H9 (cell line): ENCODE results near the gene CDH23. TPM values are rescaled to one million over a fixed set of nuclear protein-coding genes. Genes with fewer than 3 reads are reported as not detected.

Source experiments
- DNase-seq: peaks from one replicate; pipeline ENCODE4 v3.0.0-alpha.2; 2017
- H2AFZ ChIP-seq: one replicate; pipeline ENCODE4 v1.6.1; 2013; ENCODE audit warnings: mild to moderate bottlenecking, low read length, control low read depth, moderate library complexity
- H2AK5ac ChIP-seq: 2 replicates; pipeline ENCODE4 v1.6.1; 2013; ENCODE audit warnings: low read length, control low read depth, mixed read lengths; ENCODE audit not compliant: insufficient read length
- H2BK120ac ChIP-seq: one replicate; pipeline ENCODE4 v1.6.1; 2013; ENCODE audit warnings: low read depth, mild to moderate bottlenecking, low read length, control low read depth, inconsistent platforms; ENCODE audit not compliant: poor library complexity, severe bottlenecking
- H2BK12ac ChIP-seq: 2 replicates; pipeline ENCODE4 v1.6.1; 2013; ENCODE audit warnings: low read length, control low read depth, mixed read lengths, low read depth; ENCODE audit not compliant: insufficient read length
- H2BK15ac ChIP-seq: 2 replicates; pipeline ENCODE4 v1.6.1; 2013; ENCODE audit warnings: low read depth, low read length, control low read depth
- H2BK20ac ChIP-seq: one replicate; pipeline ENCODE4 v1.6.1; 2013; ENCODE audit warnings: low read depth, mild to moderate bottlenecking, low read length, control low read depth, inconsistent platforms; ENCODE audit not compliant: poor library complexity, severe bottlenecking
- H2BK5ac ChIP-seq: 2 replicates; pipeline ENCODE4 v1.6.1; 2013; ENCODE audit warnings: low read length, control low read depth, mixed read lengths; ENCODE audit not compliant: insufficient read length
- H3K14ac ChIP-seq: 2 replicates; pipeline ENCODE4 v1.6.1; 2013; ENCODE audit warnings: low read length, control low read depth; ENCODE audit not compliant: insufficient read depth
- H3K18ac ChIP-seq: 2 replicates; pipeline ENCODE4 v1.6.1; 2013; ENCODE audit warnings: low read depth, mild to moderate bottlenecking, mixed read lengths, low read length, control low read depth; ENCODE audit not compliant: insufficient read length
- H3K23ac ChIP-seq: 2 replicates; pipeline ENCODE4 v1.6.1; 2013; ENCODE audit warnings: low read length, control low read depth, mixed read lengths, low read depth; ENCODE audit not compliant: insufficient read length
- H3K23me2 ChIP-seq: 2 replicates; pipeline ENCODE4 v1.6.1; 2013; ENCODE audit warnings: low read depth, mild to moderate bottlenecking, mixed read lengths, low read length, control low read depth; ENCODE audit not compliant: insufficient read length, poor library complexity, severe bottlenecking
- H3K27ac ChIP-seq: 2 replicates; pipeline ENCODE4 v1.5.1; 2013; ENCODE audit warnings: low read length, control low read depth, mixed read lengths, low read depth; ENCODE audit not compliant: insufficient read length
- H3K27me3 ChIP-seq: 2 replicates; pipeline ENCODE4 v1.6.1; 2013; ENCODE audit warnings: low read length, control low read depth, inconsistent platforms; ENCODE audit not compliant: insufficient read depth
- H3K4ac ChIP-seq: 2 replicates; pipeline ENCODE4 v1.6.1; 2013; ENCODE audit warnings: low read depth, mild to moderate bottlenecking, control low read depth, inconsistent platforms, low read length, moderate library complexity
- H3K4me1 ChIP-seq: 2 replicates; pipeline ENCODE4 v1.6.1; 2013; ENCODE audit warnings: low read length, control low read depth, inconsistent platforms; ENCODE audit not compliant: insufficient read depth
- H3K4me2 ChIP-seq: 2 replicates; pipeline ENCODE4 v1.6.1; 2013; ENCODE audit warnings: low read length, control low read depth, mixed read lengths; ENCODE audit not compliant: insufficient read length, insufficient read depth
- H3K56ac ChIP-seq: 2 replicates; pipeline ENCODE4 v1.6.1; 2013; ENCODE audit warnings: low read depth, mild to moderate bottlenecking, mixed read lengths, low read length, control low read depth; ENCODE audit not compliant: insufficient read length
- H3K79me1 ChIP-seq: 2 replicates; pipeline ENCODE4 v1.6.1; 2013; ENCODE audit warnings: low read depth, mild to moderate bottlenecking, moderate library complexity, low read length, control low read depth, inconsistent platforms; ENCODE audit not compliant: insufficient read depth, poor library complexity, severe bottlenecking
- H3K79me2 ChIP-seq: 2 replicates; pipeline ENCODE4 v1.6.1; 2013; ENCODE audit warnings: low read length, control low read depth, inconsistent platforms; ENCODE audit not compliant: insufficient read depth
- H3K9ac ChIP-seq: 2 replicates; pipeline ENCODE4 v1.6.1; 2013; ENCODE audit warnings: low read length, control low read depth, mixed read lengths; ENCODE audit not compliant: insufficient read length; ENCODE audit errors: extremely low read depth
- H3K9me3 ChIP-seq: one replicate; pipeline ENCODE4 v1.6.1; 2013; ENCODE audit warnings: low read depth, low read length, inconsistent platforms; ENCODE audit not compliant: control insufficient read depth
- H3T11ph ChIP-seq: one replicate; pipeline ENCODE4 v1.6.1; 2013; ENCODE audit warnings: mild to moderate bottlenecking, low read length, control low read depth, inconsistent platforms
- H4K20me1 ChIP-seq: one replicate; pipeline ENCODE4 v1.6.1; 2013; ENCODE audit not compliant: control insufficient read depth, insufficient read length, insufficient read depth
- H4K5ac ChIP-seq: 2 replicates; pipeline ENCODE4 v1.6.1; 2013; ENCODE audit warnings: low read depth, mild to moderate bottlenecking, mixed read lengths, low read length, control low read depth; ENCODE audit not compliant: insufficient read length
- H4K8ac ChIP-seq: replicated peaks from 2 replicates; pipeline ENCODE4 v1.6.1; 2013; ENCODE audit warnings: low read length, control low read depth, mixed read lengths, low read depth; ENCODE audit not compliant: insufficient read length
- H4K91ac ChIP-seq: 2 replicates; pipeline ENCODE4 v1.6.1; 2013; ENCODE audit warnings: low read depth, mild to moderate bottlenecking, moderate library complexity, mixed read lengths, low read length, control low read depth; ENCODE audit not compliant: insufficient read length
- H3K27ac Mint-ChIP-seq, 3 experiments: 2 replicates in 2 of 3; 3 replicates in 1 of 3; pipeline ENCODE4 v1.8.0; 2020 to 2021; ENCODE audit warnings: mixed read lengths in 3 of 3, mild to moderate bottlenecking in 1 of 3, moderate library complexity in 1 of 3
- H3K27me3 Mint-ChIP-seq: 2 replicates; pipeline ENCODE4 v1.8.0; 2021; ENCODE audit warnings: low read depth, mild to moderate bottlenecking, moderate library complexity, mixed read lengths
- H3K36me3 Mint-ChIP-seq, 3 experiments: 2 replicates in 2 of 3; 3 replicates in 1 of 3; pipeline ENCODE4 v1.8.0; 2020 to 2021; ENCODE audit warnings: low read depth in 3 of 3, mixed read lengths in 3 of 3; ENCODE audit not compliant: insufficient read depth in 1 of 3
- H3K4me1 Mint-ChIP-seq, 2 experiments: 2 replicates each; pipeline ENCODE4 v1.8.0; 2020; ENCODE audit warnings: mixed read lengths in 2 of 2
- H3K4me3 Mint-ChIP-seq, 2 experiments: 2 replicates in 1 of 2; 3 replicates in 1 of 2; pipeline ENCODE4 v1.8.0; 2020 to 2021; ENCODE audit warnings: mild to moderate bottlenecking in 2 of 2, mixed read lengths in 2 of 2, moderate library complexity in 1 of 2
- H3K9me3 Mint-ChIP-seq, 2 experiments: 2 replicates in 1 of 2; 3 replicates in 1 of 2; pipeline ENCODE4 v1.8.0; 2020; ENCODE audit warnings: mild to moderate bottlenecking in 2 of 2, mixed read lengths in 2 of 2, moderate library complexity in 1 of 2
- CTCF ChIP-seq: fragments of 200-600 bp; sonication (generic); conservative IDR thresholded peaks from 3 replicates; pipeline ENCODE4 v1.8.0; 2021; ENCODE audit warnings: antibody characterized with exemption, mild to moderate bottlenecking
- WGBS: extraction: QIAGEN DNeasy Blood & Tissue Kit; methylation state at CpG from one replicate; pipeline ENCODE4 v1.1.7; 2013; ENCODE audit warnings: missing lambda C conversion rate, low lambda C conversion rate, mixed read lengths; ENCODE audit not compliant: insufficient read length; ENCODE audit errors: extremely low coverage; 5-methylcytosine and 5-hydroxymethylcytosine counted together
- total RNA-seq: library from RNA; stranded (reverse); gene quantifications from 2 replicates; pipeline ENCODE4 v1.2.1, GENCODE V29; 2021

Gene CDH23
- total RNA-seq, 1 experiment from 2014 or later, result 2.1 TPM

GRCh38 chr10:71569775-71570588 is 173.3 kb downstream of the CDH23 start:
- peak; percentile 88 for TF ChIP-seq CTCF
- H4K5ac ChIP-seq, result no peak overlapping the region
- H3K14ac ChIP-seq, result no peak overlapping the region
- no peaks in the 10 kb centered on the region for H3K79me1 ChIP-seq
- H2BK12ac ChIP-seq, result no peak overlapping the region
- Mint-ChIP-seq H3K36me3 (no peaks in the 10 kb centered on the region), H3K4me3 (no peak overlapping the region), H3K4me1 (peaks cover 3 to 20% of the 10 kb centered on the region in 2 experiments; a peak in 3 of 4 replicates), H3K27ac (no peak overlapping the region), H3K27me3 (no peaks in the 10 kb centered on the region), H3K9me3 (no peaks in the 10 kb centered on the region)
- no peak overlapping the region for H4K91ac ChIP-seq
- no peak overlapping the region for H3K18ac ChIP-seq
- H3K9me3 ChIP-seq, result no peaks in the 10 kb centered on the region
- no peak overlapping the region for H3K27ac ChIP-seq
- no peak overlapping the region for H3K4me2 ChIP-seq
- no peak overlapping the region for H2BK20ac ChIP-seq
- H3T11ph ChIP-seq, result no peak overlapping the region
- H3K4ac ChIP-seq, result no peak overlapping the region
- no peak overlapping the region for H3K23ac ChIP-seq
- peak; percentile 83 for DNase-seq
- peaks cover 4% of the 10 kb centered on the region for H4K20me1 ChIP-seq
- H2BK15ac ChIP-seq, result no peak overlapping the region
- H2BK5ac ChIP-seq, result no peak overlapping the region
- no peak overlapping the region for H3K9ac ChIP-seq
- WGBS, result no CpG with 5 or more reads among the region's 6 CpGs
- no peaks in the 10 kb centered on the region for H3K79me2 ChIP-seq
- H3K23me2 ChIP-seq, result no peaks in the 10 kb centered on the region
- H4K8ac ChIP-seq, result no peak overlapping the region
- no peak overlapping the region for H2AK5ac ChIP-seq
- no peaks in the 10 kb centered on the region for H3K4me1 ChIP-seq
- no peaks in the 10 kb centered on the region for H3K27me3 ChIP-seq
- H2BK120ac ChIP-seq, result no peak overlapping the region
- H3K56ac ChIP-seq, result no peak overlapping the region
- no peak overlapping the region for H2AFZ ChIP-seq
